Esophagus squamous epithelium (tissue), 4 donors: Measurements from ENCODE around the gene LGR4.

Source experiments
- POLR2A ChIP-seq, 4 donors: fragments of 450-650 bp; IDR thresholded peaks; one replicate each; pipeline ENCODE4 v1.6.1; 2017; ENCODE audit warnings: antibody characterized with exemption in 4 of 4, mild to moderate bottlenecking in 4 of 4, moderate library complexity in 3 of 4
- TF ChIP-seq, protein P1 (sequence below), 6 experiments: fragments of 450-650 bp in 4 of 6; fragments of 200-600 bp in 2 of 6; sonication (generic) in 2 of 6; IDR thresholded peaks; one replicate each; pipeline ENCODE4 v1.5.1; 2016 to 2019; ENCODE audit warnings: antibody characterized with exemption in 6 of 6, mild to moderate bottlenecking in 4 of 6, moderate library complexity in 4 of 6

DNA sequence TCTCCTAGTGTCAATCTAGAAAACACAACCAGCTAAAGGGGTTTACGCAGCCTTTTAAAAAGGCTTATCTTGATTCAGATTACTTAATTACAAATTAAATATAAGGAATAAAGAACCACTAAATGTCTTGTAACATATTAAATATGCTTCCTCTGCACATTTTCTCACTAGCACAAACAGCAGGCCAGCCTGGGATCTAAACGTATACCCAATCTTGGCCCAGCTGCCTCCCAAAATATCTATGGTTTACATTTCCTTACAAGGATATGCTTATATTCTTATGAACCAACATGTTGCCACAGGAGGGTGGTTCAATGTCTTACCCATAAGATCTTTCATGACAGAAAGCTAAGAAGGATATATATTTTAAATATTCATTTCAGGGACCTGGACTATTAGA, 7.7 kb downstream of the LGR4 start:
- TF ChIP-seq, protein P1, sequence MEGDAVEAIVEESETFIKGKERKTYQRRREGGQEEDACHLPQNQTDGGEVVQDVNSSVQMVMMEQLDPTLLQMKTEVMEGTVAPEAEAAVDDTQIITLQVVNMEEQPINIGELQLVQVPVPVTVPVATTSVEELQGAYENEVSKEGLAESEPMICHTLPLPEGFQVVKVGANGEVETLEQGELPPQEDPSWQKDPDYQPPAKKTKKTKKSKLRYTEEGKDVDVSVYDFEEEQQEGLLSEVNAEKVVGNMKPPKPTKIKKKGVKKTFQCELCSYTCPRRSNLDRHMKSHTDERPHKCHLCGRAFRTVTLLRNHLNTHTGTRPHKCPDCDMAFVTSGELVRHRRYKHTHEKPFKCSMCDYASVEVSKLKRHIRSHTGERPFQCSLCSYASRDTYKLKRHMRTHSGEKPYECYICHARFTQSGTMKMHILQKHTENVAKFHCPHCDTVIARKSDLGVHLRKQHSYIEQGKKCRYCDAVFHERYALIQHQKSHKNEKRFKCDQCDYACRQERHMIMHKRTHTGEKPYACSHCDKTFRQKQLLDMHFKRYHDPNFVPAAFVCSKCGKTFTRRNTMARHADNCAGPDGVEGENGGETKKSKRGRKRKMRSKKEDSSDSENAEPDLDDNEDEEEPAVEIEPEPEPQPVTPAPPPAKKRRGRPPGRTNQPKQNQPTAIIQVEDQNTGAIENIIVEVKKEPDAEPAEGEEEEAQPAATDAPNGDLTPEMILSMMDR (IDR thresholded peaks at IDR 0.05): no peak
- TF ChIP-seq POLR2A (IDR thresholded peaks at IDR 0.05): no peak
